ENCODE measurements around the gene NDUFC1.
A peak's percentile ranks its signal among the peaks of the same experiment; 100 is the strongest.
"Not testable (repeated sequence)": the region's sequence is repeated elsewhere in the genome, so short reads cannot be mapped to it uniquely, and the experiment has no call there.

NDUFC1 gene

DNA sequence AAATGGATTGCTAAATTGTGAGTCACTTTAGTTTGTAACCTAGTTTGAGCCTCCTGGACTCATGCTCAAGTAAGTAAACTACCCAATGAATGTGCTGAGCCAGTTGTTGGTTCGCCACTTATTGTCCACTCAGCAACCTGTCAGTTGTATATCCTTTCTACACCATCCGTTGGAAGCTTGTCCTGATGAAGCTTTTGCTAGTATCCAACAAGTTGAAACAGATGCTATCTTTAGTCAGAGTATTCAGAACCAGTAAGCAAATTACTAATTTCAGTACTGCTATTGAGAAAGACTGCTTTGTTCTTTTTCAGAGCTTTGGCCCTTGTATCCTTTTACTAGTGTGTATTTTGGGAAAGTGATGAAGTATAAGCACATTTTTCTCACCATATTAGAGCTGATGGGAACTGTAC, 5.3 kb downstream of the NDUFC1 start:
- DNase-seq (ENCODE audit: low read depth), result no peak

DNA sequence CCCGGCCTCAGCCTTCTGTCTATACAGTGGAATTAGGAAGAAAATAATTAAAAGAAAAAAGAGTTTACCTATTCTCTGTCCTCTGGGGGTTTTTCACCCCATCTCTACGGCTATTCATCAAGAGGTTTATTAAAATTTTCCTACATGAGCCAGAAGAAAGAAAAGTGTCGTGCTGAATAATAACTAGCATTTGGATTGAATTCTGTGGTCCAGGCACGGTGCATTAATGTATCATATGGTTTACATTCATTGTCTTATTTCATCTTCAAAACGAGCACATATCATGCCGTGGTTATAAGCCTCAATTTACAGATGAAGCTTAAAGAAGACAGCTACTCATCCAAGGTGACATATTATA, 6.4 kb downstream of the NDUFC1 start:
- no peak for DNase-seq (ENCODE audit: low read depth)

DNA sequence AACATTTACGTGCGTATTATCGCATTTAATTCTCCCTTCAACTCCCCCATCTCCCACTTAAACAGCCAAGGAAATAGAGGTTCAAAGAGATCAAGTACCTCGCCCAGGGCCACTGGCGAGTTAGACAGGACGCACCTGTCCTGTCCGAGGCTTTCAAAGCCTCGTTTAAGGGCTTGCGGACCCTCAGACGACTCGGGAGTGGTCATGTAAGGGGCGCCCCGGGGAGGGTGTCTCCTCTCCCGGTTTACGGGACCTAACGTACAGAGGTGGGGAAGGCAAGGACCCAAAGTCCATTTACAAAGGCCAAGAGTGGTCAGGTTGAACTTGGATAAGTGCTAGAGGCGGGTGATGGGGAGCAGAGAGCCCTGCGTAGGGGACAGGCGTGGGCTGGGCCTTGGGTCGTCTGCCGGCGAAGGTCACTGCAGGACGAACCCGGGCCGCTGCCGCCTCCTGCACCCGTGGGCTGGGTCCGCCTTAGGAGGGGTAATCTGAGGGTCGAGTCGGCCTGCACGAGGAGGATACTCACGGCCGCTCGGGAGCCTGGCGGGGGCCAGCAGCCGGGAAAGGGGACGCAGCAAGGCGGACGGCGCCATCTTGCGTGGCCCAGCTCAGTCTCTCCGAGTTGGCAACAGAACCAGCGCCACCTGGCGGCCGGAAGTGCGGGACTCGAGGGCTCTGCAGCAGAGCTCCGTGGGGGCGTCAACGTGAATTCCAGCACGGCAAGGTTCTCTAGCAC, 6.9 kb downstream of the NDUFC1 start:
- peak; percentile 99 for DNase-seq (ENCODE audit: low read depth)

DNA sequence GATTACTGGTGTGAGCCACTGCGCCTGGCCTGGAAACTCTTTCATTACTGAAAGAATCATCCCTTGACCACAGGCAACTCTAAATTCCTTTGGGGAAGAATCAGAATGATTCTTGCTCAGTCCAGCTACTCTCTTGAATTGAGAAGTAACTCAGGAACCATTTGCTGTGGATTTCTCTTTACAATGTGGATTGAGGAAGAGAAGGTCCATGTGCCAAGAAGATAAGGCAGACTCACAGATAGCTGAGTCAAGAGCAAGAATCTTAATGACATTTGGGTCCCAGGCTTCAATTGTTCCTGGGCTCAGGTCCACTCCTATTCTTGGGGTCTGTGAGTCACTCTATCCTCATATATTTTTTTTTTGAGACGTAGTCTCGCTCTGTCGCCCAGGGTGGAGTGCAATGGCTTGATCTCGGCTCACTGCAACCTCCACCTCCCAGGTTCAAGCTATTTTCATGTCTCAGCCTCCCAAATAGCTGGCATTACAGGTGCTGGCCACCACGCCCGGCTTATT, 16.0 kb downstream of the NDUFC1 start:
- no peak for DNase-seq (ENCODE audit: low read depth)

- DNase-seq (ENCODE audit: low read depth), result no peak
Measured at GRCh38 chr4:139282721-139283075, 19.6 kb downstream of the NDUFC1 start.

- DNase-seq (ENCODE audit: low read depth), result no peak
Measured at GRCh38 chr4:139282065-139282720, 20.1 kb downstream of the NDUFC1 start.

DNA sequence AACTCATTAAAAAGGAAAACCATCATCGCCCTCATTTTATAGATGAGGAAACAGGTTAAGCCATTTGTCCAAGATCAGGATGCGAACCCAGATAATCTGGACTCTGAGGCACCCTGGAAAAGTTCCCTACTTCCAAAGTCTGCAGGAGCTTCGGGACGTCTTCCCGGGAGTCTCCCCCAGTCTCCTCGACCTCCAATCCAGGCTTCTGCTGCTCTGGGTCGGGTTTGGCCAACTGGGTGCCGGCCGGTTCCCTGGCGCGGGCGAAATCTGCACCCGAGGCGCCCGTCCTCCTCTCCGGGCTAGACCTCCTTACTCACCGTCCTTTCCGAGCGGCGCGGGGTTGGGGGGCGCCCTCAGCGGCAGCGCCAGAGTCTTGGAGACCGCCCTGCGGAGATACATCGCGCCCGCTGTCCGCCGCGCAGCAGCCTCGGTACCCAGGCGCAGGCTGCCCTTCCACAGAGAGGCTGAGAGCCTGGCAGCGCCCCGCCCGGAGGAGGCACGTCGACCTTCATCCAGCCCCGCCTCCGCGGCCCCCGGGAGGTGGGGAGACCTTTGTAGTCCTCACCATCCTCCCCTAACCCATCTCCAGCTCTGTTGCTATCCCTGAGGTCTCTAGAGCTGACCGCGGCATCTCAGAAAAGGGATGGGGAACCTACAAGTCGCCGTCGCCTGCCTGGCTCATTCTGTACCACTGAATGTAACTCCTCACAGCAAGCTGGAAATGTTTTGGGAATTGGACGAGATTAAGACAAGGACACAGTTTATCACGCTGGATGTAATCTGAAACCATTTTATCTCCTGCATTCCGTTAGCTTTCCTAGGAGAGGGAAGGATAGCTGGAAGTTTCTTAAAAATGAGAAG, 22.3 kb downstream of the NDUFC1 start, which contains the start of gene MGARP:
Gene MGARP, minus strand, starts transcription at position 466 of the 861 bp plus-strand sequence. Its CDS starts 67 bp downstream, at position 399.
- DNase-seq (ENCODE audit: low read depth), result no peak

- DNase-seq (ENCODE audit: low read depth), result no peak
Measured at GRCh38 chr4:139278912-139279759, 23.1 kb downstream of the NDUFC1 start.

- DNase-seq (ENCODE audit: low read depth), result no peak
Measured at GRCh38 chr4:139278485-139278884, 23.8 kb downstream of the NDUFC1 start.

DNA sequence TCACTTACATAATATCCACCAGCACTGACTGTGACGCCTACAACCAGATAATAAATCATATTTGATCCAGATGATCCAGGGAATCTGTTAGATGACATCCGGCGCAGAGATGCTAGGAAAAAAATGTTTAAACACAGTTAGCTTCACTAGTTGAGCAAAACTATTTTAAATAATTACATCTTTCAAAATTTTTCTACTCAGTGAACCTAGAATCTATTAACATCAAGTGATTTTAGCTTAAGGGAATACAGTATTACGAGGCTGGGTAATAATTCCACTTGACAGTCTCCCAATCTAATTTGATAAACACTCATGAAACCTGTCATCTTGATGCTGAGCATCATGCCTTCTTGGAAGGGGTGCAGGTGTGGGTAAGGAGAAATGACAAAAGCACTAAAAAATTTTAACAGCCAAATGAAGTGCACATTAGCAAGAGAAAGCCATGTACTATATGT, 27.0 kb downstream of the NDUFC1 start:
- no peak for DNase-seq (ENCODE audit: low read depth)

- DNase-seq (ENCODE audit: low read depth), result no peak
Measured at GRCh38 chr4:139274790-139275189, 27.5 kb downstream of the NDUFC1 start.

DNA sequence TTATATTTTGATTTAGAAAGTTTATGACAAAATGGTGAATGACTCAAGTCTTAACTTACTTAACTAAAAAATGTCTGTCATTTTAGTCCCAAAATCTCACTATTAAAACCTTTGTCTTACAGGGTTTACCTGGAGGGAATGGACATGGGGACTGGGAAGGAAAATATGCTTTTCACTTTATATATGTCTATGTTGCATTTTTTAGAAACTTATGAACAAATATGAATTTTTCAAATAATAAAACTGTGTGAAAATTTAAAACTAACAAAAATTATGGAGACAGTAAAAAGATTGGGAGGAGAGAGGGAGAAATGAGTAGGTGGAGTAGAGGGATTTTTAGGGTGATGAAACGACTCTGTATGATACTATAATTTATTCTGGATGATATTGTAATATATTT, 28.4 kb downstream of the NDUFC1 start:
- DNase-seq (ENCODE audit: low read depth), result no peak

GRCh38 chr4:139267301-139267700, 35.0 kb downstream of the NDUFC1 start:
- no peak for DNase-seq (ENCODE audit: low read depth)

- DNase-seq (ENCODE audit: low read depth), result peak; percentile 59
Measured at GRCh38 chr4:139266583-139267257, 35.6 kb downstream of the NDUFC1 start.

DNA sequence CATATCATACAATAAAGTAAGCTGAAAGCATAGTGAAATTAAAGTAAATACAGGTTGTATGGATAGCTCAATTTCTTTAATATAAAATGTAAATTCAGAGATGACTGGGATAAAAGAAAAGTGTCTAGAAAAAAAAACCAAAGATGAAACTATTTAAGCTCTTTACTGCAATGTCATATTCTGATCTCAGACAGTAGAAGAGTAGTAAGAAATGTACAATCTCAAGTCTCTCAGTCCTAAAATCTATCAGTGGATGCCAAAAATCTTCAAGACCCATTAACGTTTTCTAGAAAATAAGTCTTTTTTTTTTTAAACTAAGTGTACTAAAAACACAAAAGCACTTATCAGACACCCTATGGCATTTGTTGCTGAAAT, 36.1 kb downstream of the NDUFC1 start:
- DNase-seq (ENCODE audit: low read depth), result no peak

DNA sequence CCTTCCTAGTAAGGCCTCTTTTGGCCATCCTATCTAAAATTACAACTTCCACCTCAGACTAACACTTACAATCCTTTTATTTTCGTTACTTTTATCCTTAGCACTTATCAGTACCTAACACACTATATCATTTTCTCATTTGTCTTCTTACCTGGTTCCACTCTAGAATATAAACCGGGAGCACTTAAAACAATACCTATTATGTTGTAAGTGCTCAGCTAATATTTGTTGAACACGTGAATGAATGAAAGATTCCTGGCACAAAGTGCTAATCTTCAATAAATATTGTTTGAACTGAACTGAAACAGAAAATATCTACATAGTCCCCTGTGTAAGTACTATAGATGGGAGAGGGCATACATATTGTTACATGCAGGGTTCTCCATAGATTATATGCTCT, 36.6 kb downstream of the NDUFC1 start:
- no peak for DNase-seq (ENCODE audit: low read depth)

GRCh38 chr4:139256349-139256748, 45.9 kb downstream of the NDUFC1 start:
- no peak for DNase-seq (ENCODE audit: low read depth)

DNA sequence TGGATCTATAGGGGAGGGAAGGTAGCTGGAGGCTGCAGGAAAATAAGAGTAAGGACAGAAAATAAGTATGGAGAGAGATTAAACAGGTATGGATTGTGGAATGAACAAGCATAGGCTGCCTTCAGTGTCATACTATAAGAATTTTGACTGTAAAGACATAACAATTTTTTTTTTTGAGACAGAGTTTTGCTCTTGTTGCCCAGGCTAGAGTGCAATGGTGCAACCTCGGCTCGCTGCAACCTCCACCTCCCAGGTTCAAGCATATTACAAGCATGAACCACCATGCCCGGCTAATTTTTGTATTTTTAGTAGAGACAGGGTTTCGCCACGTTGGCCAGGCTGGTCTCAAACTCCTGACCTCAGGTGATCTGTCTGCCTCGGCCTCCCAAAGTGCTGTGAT, 46.7 kb downstream of the NDUFC1 start:
- DNase-seq (ENCODE audit: low read depth), result not testable (repeated sequence)

GRCh38 chr4:139253713-139254112, 48.6 kb downstream of the NDUFC1 start:
- no peak for DNase-seq (ENCODE audit: low read depth)

GRCh38 chr4:139253046-139253445, 49.2 kb downstream of the NDUFC1 start:
- DNase-seq (ENCODE audit: low read depth), result no peak

GRCh38 chr4:139247700-139248238, 54.5 kb downstream of the NDUFC1 start:
- DNase-seq (ENCODE audit: low read depth), result no peak

All from stimulated activated CD8-positive, alpha-beta memory T cell treated with anti-CD3 and anti-CD28 coated beads, Interleukin-7, amount 100 ng/mL, for 24 hours (primary cell).